Gastroesophageal sphincter (tissue), 3 donors: ENCODE measurements around the gene CRELD2.

ENCODE experiments used
- CTCF ChIP-seq, 4 experiments: fragments of 200-600 bp in 2 of 4; fragments of 450-650 bp in 2 of 4; sonication (generic) in 1 of 4; IDR thresholded peaks; one replicate each; pipeline ENCODE4 v1.5.1; 2017 to 2019; ENCODE audit warnings: antibody characterized with exemption in 4 of 4, mild to moderate bottlenecking in 2 of 4, moderate library complexity in 2 of 4
- EP300 ChIP-seq: sonication (generic); formaldehyde crosslinking; IDR thresholded peaks from one replicate; pipeline ENCODE4 v1.6.1; 2017; ENCODE audit warnings: antibody characterized with exemption, mild to moderate bottlenecking
- POLR2A ChIP-seq, 2 donors: fragments of 450-650 bp; IDR thresholded peaks; one replicate each; pipeline ENCODE4 v1.6.1; 2017; ENCODE audit warnings: antibody characterized with exemption in 2 of 2, mild to moderate bottlenecking in 2 of 2, moderate library complexity in 1 of 2
- POLR2AphosphoS5 ChIP-seq: sonication (generic); formaldehyde crosslinking; IDR thresholded peaks from one replicate; pipeline ENCODE4 v1.6.1; 2017; ENCODE audit warnings: antibody characterized with exemption

GRCh38 chr22:49955581-49956417 is 37.4 kb downstream of the CRELD2 start:
- TF ChIP-seq CTCF (IDR thresholded peaks at IDR 0.05) (no peak), POLR2A (IDR thresholded peaks at IDR 0.05) (no peak), POLR2AphosphoS5 (no peak), EP300 (no peak)
